Daoy (cell line): ENCODE results near the gene MRGPRD. TPM values are rescaled to one million over a fixed set of nuclear protein-coding genes. Genes with fewer than 3 reads are reported as not detected.

ENCODE experiments used
- DNase-seq: peaks from one replicate; pipeline ENCODE4 v3.0.0-alpha.2; 2015; ENCODE audit warnings: low read depth
- total RNA-seq: library from RNA; depleted of rRNA; stranded (reverse); fragments of >200 nt; shearing (Covaris generic); gene quantifications from 2 replicates; pipeline ENCODE4 v1.2.3, GENCODE V29; 2014

Gene MRGPRD
- total RNA-seq, 1 experiment from 2014 or later = not detected

GRCh38 chr11:68968306-68969250 lies 12.2 kb downstream of the MRGPRD start:
- DNase-seq = no peak

GRCh38 chr11:68966894-68967780 lies 13.6 kb downstream of the MRGPRD start:
- DNase-seq = no peak

GRCh38 chr11:68965901-68966853 lies 14.6 kb downstream of the MRGPRD start:
- no peak for DNase-seq

- DNase-seq = no peak
Measured at GRCh38 chr11:68963779-68964178, 17.0 kb downstream of the MRGPRD start.

- no peak for DNase-seq
Measured at GRCh38 chr11:68962527-68963250, 18.1 kb downstream of the MRGPRD start.

GRCh38 chr11:68961245-68961644 lies 19.5 kb downstream of the MRGPRD start:
- DNase-seq = no peak

GRCh38 chr11:68960294-68961071 lies 20.3 kb downstream of the MRGPRD start:
- no peak for DNase-seq

- DNase-seq = no peak
Measured at GRCh38 chr11:68959465-68960293, 21.1 kb downstream of the MRGPRD start.

GRCh38 chr11:68958211-68958610 lies 22.6 kb downstream of the MRGPRD start:
- no peak for DNase-seq

- DNase-seq = no peak
Measured at GRCh38 chr11:68956547-68957254, 24.1 kb downstream of the MRGPRD start.

- no peak for DNase-seq
Measured at GRCh38 chr11:68956142-68956541, 24.6 kb downstream of the MRGPRD start.

GRCh38 chr11:68955607-68955958 lies 25.2 kb downstream of the MRGPRD start:
- DNase-seq = no peak

GRCh38 chr11:68954836-68955606 lies 25.8 kb downstream of the MRGPRD start:
- peak; percentile 37 for DNase-seq

GRCh38 chr11:68950762-68951161 lies 30.0 kb downstream of the MRGPRD start:
- no peak for DNase-seq

GRCh38 chr11:68950270-68950669 lies 30.5 kb downstream of the MRGPRD start:
- DNase-seq = no peak

- no peak for DNase-seq
Measured at GRCh38 chr11:68948935-68949334, 31.9 kb downstream of the MRGPRD start.

- DNase-seq = no peak
Measured at GRCh38 chr11:68948496-68948895, 32.3 kb downstream of the MRGPRD start.

GRCh38 chr11:68947151-68947550 lies 33.6 kb downstream of the MRGPRD start:
- no peak for DNase-seq
